Gastroesophageal sphincter (tissue), 3 donors: ENCODE data around the gene GRB7.

Experiments
- CTCF ChIP-seq, 4 experiments: fragments of 200-600 bp in 2 of 4; fragments of 450-650 bp in 2 of 4; sonication (generic) in 1 of 4; IDR thresholded peaks; one replicate each; pipeline ENCODE4 v1.5.1; 2017 to 2019; ENCODE audit warnings: antibody characterized with exemption in 4 of 4, mild to moderate bottlenecking in 2 of 4, moderate library complexity in 2 of 4
- POLR2A ChIP-seq, 2 donors: fragments of 450-650 bp; IDR thresholded peaks; one replicate each; pipeline ENCODE4 v1.6.1; 2017; ENCODE audit warnings: antibody characterized with exemption in 2 of 2, mild to moderate bottlenecking in 2 of 2, moderate library complexity in 1 of 2
- POLR2AphosphoS5 ChIP-seq: sonication (generic); formaldehyde crosslinking; IDR thresholded peaks from one replicate; pipeline ENCODE4 v1.6.1; 2017; ENCODE audit warnings: antibody characterized with exemption

- TF ChIP-seq CTCF (IDR thresholded peaks at IDR 0.05) (no peak), POLR2A (IDR thresholded peaks at IDR 0.05) (no peak), POLR2AphosphoS5 (no peak)
These were observed 23.5 kb upstream of the GRB7 start for GRCh38 chr17:39714234-39714633.
